Left ventricle myocardium inferior (tissue), 1 donor: ENCODE data around the gene NEO1. TPM values are rescaled to one million over a fixed set of nuclear protein-coding genes. Genes with fewer than 3 reads are reported as not detected.

Source experiments
- DNase-seq: peaks from one replicate; pipeline ENCODE4 v3.0.0-alpha.2; 2020
- H3K27ac ChIP-seq: fragments of 200-600 bp; replicated peaks from 2 replicates; pipeline ENCODE4 v1.8.0; 2021
- H3K27me3 ChIP-seq: fragments of 200-600 bp; 2 replicates; pipeline ENCODE4 v1.8.0; 2021; ENCODE audit warnings: low read depth
- H3K36me3 ChIP-seq: fragments of 200-600 bp; 2 replicates; pipeline ENCODE4 v1.8.0; 2021
- H3K4me1 ChIP-seq: fragments of 200-600 bp; 2 replicates; pipeline ENCODE4 v1.8.0; 2021
- H3K4me3 ChIP-seq: fragments of 200-600 bp; 2 replicates; pipeline ENCODE4 v1.8.0; 2021; ENCODE audit warnings: mild to moderate bottlenecking, moderate library complexity
- H3K9me3 ChIP-seq: fragments of 200-600 bp; replicated peaks from 2 replicates; pipeline ENCODE4 v1.8.0; 2021
- CTCF ChIP-seq: fragments of 200-600 bp; IDR thresholded peaks from 2 replicates; pipeline ENCODE4 v1.8.0; 2021; ENCODE audit warnings: antibody characterized with exemption, mild to moderate bottlenecking, borderline replicate concordance
- intact Hi-C: fragments of 100-400 bp; cut with micrococcal nuclease; formaldehyde crosslinking; loops from one replicate; pipeline ENCODE4 v1.11.0; 2022
- total RNA-seq: library from RNA; stranded (reverse); fragmentation: NEBNext Ultra II Directional; extraction: Animal tissue kit (Norgen Biotek cat#: 25700); gene quantifications from one replicate; pipeline ENCODE4 v1.2.1, GENCODE V29; 2021
- donor health status: DM: no; HTN: yes; CAD: no; lungs with severe emphysema.

Gene NEO1
- total RNA-seq, 1 donor from 2014 or later: 9.0 TPM

DNA sequence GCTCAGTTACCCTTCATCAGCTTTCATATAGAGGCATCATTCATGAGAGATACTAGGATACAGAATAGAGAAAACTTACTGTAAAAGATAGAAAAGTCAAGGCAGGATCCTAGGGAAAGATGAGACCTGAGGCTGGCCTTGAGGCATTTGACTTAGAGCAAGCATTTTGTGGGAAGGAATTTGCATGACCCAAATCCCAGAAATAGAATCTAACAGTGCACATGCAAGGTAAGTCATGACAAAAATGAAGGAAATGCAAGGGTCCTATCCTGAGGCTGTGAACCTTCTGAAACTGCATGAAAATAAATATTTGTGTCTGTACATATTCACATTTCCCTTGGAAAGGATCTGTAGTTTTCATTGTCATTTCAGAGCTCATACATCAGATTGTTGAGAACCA is 194.2 kb downstream of the NEO1 start:
- Histone ChIP-seq H3K27me3 (no peaks in the 10 kb centered on the region), H3K4me1 (no peaks in the 10 kb centered on the region), H3K9me3 (no peaks in the 10 kb centered on the region), H3K36me3 (peaks cover 11% of the 10 kb centered on the region), H3K27ac (no peak overlapping the region), H3K4me3 (no peak overlapping the region)
- TF ChIP-seq CTCF: no peak
- intact Hi-C loops: no loop called here
- DNase-seq: no peak

GRCh38 chr15:73246898-73247297 is 194.6 kb downstream of the NEO1 start:
- Histone ChIP-seq H3K4me3 (no peak overlapping the region), H3K4me1 (no peaks in the 10 kb centered on the region), H3K9me3 (no peaks in the 10 kb centered on the region), H3K27ac (no peak overlapping the region), H3K36me3 (peaks cover 11% of the 10 kb centered on the region), H3K27me3 (no peaks in the 10 kb centered on the region)
- no peak for TF ChIP-seq CTCF
- intact Hi-C loops: no loop called here
- DNase-seq: no peak

DNA sequence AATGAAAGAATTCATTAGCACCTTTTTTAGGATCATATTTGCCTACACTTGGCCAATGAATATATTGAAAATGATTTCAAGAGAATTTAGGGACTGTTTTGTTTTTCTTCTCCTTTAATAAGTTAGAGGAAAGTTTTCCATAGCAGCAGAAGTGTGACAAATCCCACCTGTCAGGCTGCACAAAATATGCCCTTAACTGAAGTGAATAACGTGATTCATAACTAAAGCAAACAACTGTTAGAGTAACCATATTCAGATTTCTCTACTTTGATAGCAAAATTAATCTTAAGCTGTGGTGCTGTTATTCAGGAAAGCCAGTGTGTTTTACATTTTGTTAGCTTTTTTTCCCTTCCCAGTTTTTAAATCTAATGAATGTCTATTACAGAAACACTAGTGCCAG is 195.1 kb downstream of the NEO1 start:
- Histone ChIP-seq H3K4me1 (no peaks in the 10 kb centered on the region), H3K27ac (no peak overlapping the region), H3K9me3 (no peaks in the 10 kb centered on the region), H3K36me3 (peaks cover 11% of the 10 kb centered on the region), H3K4me3 (no peak overlapping the region), H3K27me3 (no peaks in the 10 kb centered on the region)
- intact Hi-C loops: no loop called here
- DNase-seq: no peak
- TF ChIP-seq CTCF: no peak

GRCh38 chr15:73249499-73249898 is 197.2 kb downstream of the NEO1 start:
- Histone ChIP-seq H3K27me3 (no peaks in the 10 kb centered on the region), H3K27ac (no peak overlapping the region), H3K9me3 (no peaks in the 10 kb centered on the region), H3K36me3 (peaks cover 12% of the 10 kb centered on the region), H3K4me3 (no peak overlapping the region), H3K4me1 (no peaks in the 10 kb centered on the region)
- no peak for TF ChIP-seq CTCF
- intact Hi-C loops: no loop called here
- no peak for DNase-seq

DNA sequence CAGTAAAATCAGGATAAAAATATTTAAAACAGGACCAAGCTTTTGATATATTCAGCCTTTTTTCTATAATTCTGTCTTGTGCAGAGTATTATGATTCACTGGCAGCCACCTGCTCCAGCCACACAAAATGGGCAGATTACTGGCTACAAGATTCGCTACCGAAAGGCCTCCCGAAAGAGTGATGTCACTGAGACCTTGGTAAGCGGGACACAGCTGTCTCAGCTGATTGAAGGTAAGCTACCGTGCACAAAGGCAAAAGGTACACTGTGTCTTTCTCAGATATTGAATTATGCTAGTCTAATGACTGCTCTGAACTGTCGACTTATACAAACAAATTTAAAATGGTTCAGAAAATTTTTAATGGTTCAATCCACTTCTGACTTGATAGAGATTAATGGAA is 202.3 kb downstream of the NEO1 start:
- Histone ChIP-seq H3K4me3 (no peak overlapping the region), H3K9me3 (no peaks in the 10 kb centered on the region), H3K27ac (no peak overlapping the region), H3K36me3 (peaks cover 33% of the 10 kb centered on the region), H3K4me1 (no peaks in the 10 kb centered on the region), H3K27me3 (no peaks in the 10 kb centered on the region)
- intact Hi-C loops: no loop called here
- no peak for DNase-seq
- no peak for TF ChIP-seq CTCF
